Measurements from ENCODE around the gene UGT1A7. TPM values are rescaled to one million over a fixed set of nuclear protein-coding genes. Genes with fewer than 3 reads are reported as not detected.
A peak's percentile ranks its signal among the peaks of the same experiment; 100 is the strongest.
"Not testable (repeated sequence)": the region's sequence is repeated elsewhere in the genome, so short reads cannot be mapped to it uniquely, and the experiment has no call there.

The UGT1A7 gene
- total RNA-seq, 1 donor from 2014 or later = not detected

GRCh38 chr2:233711312-233712008, 29.8 kb downstream of the UGT1A7 start:
- TF ChIP-seq CTCF (conservative IDR thresholded peaks at IDR 0.05; ENCODE audit: low read depth, low read length) = peak; percentile 95
- DNase-seq (ENCODE audit: low read depth) = no peak

GRCh38 chr2:233712611-233713261, 31.0 kb downstream of the UGT1A7 start, which contains the start of gene UGT1A5:
TSS of gene UGT1A5 (plus strand) at chr2:233712907. CDS start at chr2:233712992, 85 bp downstream.
- TF ChIP-seq CTCF (conservative IDR thresholded peaks at IDR 0.05; ENCODE audit: low read depth, low read length) = no peak
- H3K4me3 ChIP-seq (ENCODE audit: low read depth, low read length) = no peak within 1 kb of the TSS
- no peak for DNase-seq (ENCODE audit: low read depth)

More at GRCh38 chr2:233711312-233712008, 29.8 kb downstream of the UGT1A7 start:
- H3K4me3 ChIP-seq (ENCODE audit: low read depth, low read length) = no peak overlapping the region

GRCh38 chr2:233713262-233713615, 31.5 kb downstream of the UGT1A7 start:
- DNase-seq (ENCODE audit: low read depth) = no peak
- TF ChIP-seq CTCF (conservative IDR thresholded peaks at IDR 0.05; ENCODE audit: low read depth, low read length) = no peak

GRCh38 chr2:233714121-233714520, 32.4 kb downstream of the UGT1A7 start:
- DNase-seq (ENCODE audit: low read depth) = no peak
- H3K4me3 ChIP-seq (ENCODE audit: low read depth, low read length) = no peak overlapping the region
- TF ChIP-seq CTCF (conservative IDR thresholded peaks at IDR 0.05; ENCODE audit: low read depth, low read length) = no peak

More at GRCh38 chr2:233713262-233713615, 31.5 kb downstream of the UGT1A7 start:
- H3K4me3 ChIP-seq (ENCODE audit: low read depth, low read length) = no peak overlapping the region

GRCh38 chr2:233718552-233718951, 36.9 kb downstream of the UGT1A7 start, which contains the start of gene UGT1A4:
TSS of gene UGT1A4 (plus strand) at chr2:233718736. CDS start at chr2:233718821, 85 bp downstream.
- TF ChIP-seq CTCF (conservative IDR thresholded peaks at IDR 0.05; ENCODE audit: low read depth, low read length) = no peak
- DNase-seq (ENCODE audit: low read depth) = no peak
- no peak within 1 kb of the TSS for H3K4me3 ChIP-seq (ENCODE audit: low read depth, low read length)

GRCh38 chr2:233728723-233729301, 47.1 kb downstream of the UGT1A7 start, which contains the start of gene UGT1A3:
TSS of gene UGT1A3 (plus strand) at chr2:233729042. CDS start at chr2:233729127, 85 bp downstream.
- no peak for TF ChIP-seq CTCF (conservative IDR thresholded peaks at IDR 0.05; ENCODE audit: low read depth, low read length)
- no peak within 1 kb of the TSS for H3K4me3 ChIP-seq (ENCODE audit: low read depth, low read length)
- no peak for DNase-seq (ENCODE audit: low read depth)

GRCh38 chr2:233736868-233737653, 55.4 kb downstream of the UGT1A7 start:
- not testable (repeated sequence) for H3K4me3 ChIP-seq (ENCODE audit: low read depth, low read length); DNase-seq (ENCODE audit: low read depth)
